ENCODE data around the gene ZDHHC7.

The ZDHHC7 gene

DNA sequence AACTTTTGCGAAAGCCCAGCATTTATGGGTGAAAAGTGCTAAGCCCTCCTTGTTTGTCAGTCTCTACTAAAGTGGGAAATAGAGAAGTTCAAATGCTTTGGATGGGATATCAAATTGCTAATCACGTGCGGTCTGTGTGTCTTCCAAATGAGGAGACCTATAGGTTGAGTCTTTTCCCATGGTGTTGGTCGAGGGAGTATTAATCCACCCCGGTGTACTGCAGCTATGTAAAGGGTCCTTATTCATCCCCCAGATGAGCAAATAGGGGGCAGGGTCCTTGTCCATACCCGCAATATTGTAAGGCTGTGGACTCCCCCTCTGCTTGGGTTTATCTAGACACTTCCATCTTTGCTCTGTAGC is 30.8 kb upstream of the ZDHHC7 start:
- Histone ChIP-seq H3K36me3 (ENCODE audit: insufficient read depth, low read length) (no peaks in the 10 kb centered on the region), H3K27ac (ENCODE audit: low read depth, low read length, poor library complexity, severe bottlenecking) (no peak overlapping the region), H3K9ac (ENCODE audit: low read length) (no peak overlapping the region), H3K4me2 (ENCODE audit: low read length) (no peak overlapping the region), H3K27me3 (ENCODE audit: insufficient read depth, low read length) (no peaks in the 10 kb centered on the region), H2AFZ (ENCODE audit: low read length) (no peak overlapping the region), H3F3A (ENCODE audit: insufficient read depth, low read length) (no peaks in the 10 kb centered on the region), H4K20me1 (ENCODE audit: insufficient read depth, low read length) (no peaks in the 10 kb centered on the region), H3K79me2 (ENCODE audit: insufficient read depth, low read length) (no peaks in the 10 kb centered on the region), H3K4me3 (ENCODE audit: low read depth, low read length, poor library complexity, severe bottlenecking) (no peak overlapping the region), H3K4me1 (ENCODE audit: insufficient read depth, low read length, severe bottlenecking) (no peaks in the 10 kb centered on the region), H3K9me3 (ENCODE audit: low read length) (no peaks in the 10 kb centered on the region), H3K9me2 (ENCODE audit: low read depth, low read length) (no peaks in the 10 kb centered on the region)
- TF ChIP-seq EZH2 (IDR thresholded peaks at IDR 0.05; ENCODE audit: borderline replicate concordance, low read length): no peak
- TF ChIP-seq, protein P1, sequence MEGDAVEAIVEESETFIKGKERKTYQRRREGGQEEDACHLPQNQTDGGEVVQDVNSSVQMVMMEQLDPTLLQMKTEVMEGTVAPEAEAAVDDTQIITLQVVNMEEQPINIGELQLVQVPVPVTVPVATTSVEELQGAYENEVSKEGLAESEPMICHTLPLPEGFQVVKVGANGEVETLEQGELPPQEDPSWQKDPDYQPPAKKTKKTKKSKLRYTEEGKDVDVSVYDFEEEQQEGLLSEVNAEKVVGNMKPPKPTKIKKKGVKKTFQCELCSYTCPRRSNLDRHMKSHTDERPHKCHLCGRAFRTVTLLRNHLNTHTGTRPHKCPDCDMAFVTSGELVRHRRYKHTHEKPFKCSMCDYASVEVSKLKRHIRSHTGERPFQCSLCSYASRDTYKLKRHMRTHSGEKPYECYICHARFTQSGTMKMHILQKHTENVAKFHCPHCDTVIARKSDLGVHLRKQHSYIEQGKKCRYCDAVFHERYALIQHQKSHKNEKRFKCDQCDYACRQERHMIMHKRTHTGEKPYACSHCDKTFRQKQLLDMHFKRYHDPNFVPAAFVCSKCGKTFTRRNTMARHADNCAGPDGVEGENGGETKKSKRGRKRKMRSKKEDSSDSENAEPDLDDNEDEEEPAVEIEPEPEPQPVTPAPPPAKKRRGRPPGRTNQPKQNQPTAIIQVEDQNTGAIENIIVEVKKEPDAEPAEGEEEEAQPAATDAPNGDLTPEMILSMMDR (IDR thresholded peaks at IDR 0.05; ENCODE audit: low read length): no peak

GRCh38 chr16:85041219-85042166 is 30.2 kb upstream of the ZDHHC7 start:
- no peak for TF ChIP-seq EZH2 (IDR thresholded peaks at IDR 0.05; ENCODE audit: borderline replicate concordance, low read length)
- TF ChIP-seq, protein P1 (IDR thresholded peaks at IDR 0.05; ENCODE audit: low read length): no peak
- no peaks in the 10 kb centered on the region for H3K36me3 ChIP-seq (ENCODE audit: insufficient read depth, low read length)
- H4K20me1 ChIP-seq (ENCODE audit: insufficient read depth, low read length): no peaks in the 10 kb centered on the region
- H3K27me3 ChIP-seq (ENCODE audit: insufficient read depth, low read length): no peaks in the 10 kb centered on the region
- H3K9ac ChIP-seq (ENCODE audit: low read length): no peak overlapping the region
- no peak overlapping the region for H3K27ac ChIP-seq (ENCODE audit: low read depth, low read length, poor library complexity, severe bottlenecking)
- H3K4me2 ChIP-seq (ENCODE audit: low read length): no peak overlapping the region
- no peaks in the 10 kb centered on the region for H3K9me3 ChIP-seq (ENCODE audit: low read length)
- no peaks in the 10 kb centered on the region for H3K4me1 ChIP-seq (ENCODE audit: insufficient read depth, low read length, severe bottlenecking)
- H3K4me3 ChIP-seq (ENCODE audit: low read depth, low read length, poor library complexity, severe bottlenecking): no peak overlapping the region
- H3K9me2 ChIP-seq (ENCODE audit: low read depth, low read length): no peaks in the 10 kb centered on the region
- no peak overlapping the region for H2AFZ ChIP-seq (ENCODE audit: low read length)
- H3F3A ChIP-seq (ENCODE audit: insufficient read depth, low read length): no peaks in the 10 kb centered on the region
- H3K79me2 ChIP-seq (ENCODE audit: insufficient read depth, low read length): no peaks in the 10 kb centered on the region

DNA sequence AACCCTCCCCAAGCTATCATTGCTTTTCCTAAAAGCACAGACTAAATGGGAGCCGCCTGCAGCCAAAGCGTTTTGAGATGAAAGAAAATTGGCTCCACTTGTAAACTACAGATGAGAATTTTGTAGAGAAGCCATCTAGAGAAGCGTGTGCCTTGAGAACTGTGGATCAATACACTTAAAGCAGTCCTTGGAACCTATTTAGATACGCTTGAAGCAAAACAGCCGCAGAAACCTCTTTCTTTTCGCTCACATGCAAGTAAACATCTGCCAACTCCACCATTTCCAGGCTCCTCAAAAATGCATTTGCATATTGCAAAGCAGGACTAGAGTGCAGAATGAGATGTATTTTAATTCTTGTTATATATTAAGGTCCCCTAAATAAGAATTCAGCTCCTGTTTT is 29.4 kb upstream of the ZDHHC7 start:
- Histone ChIP-seq H2AFZ (ENCODE audit: low read length) (no peak overlapping the region), H3K79me2 (ENCODE audit: insufficient read depth, low read length) (no peaks in the 10 kb centered on the region), H3K27ac (ENCODE audit: low read depth, low read length, poor library complexity, severe bottlenecking) (no peak overlapping the region), H3F3A (ENCODE audit: insufficient read depth, low read length) (no peaks in the 10 kb centered on the region), H3K4me3 (ENCODE audit: low read depth, low read length, poor library complexity, severe bottlenecking) (no peak overlapping the region), H3K9me2 (ENCODE audit: low read depth, low read length) (no peaks in the 10 kb centered on the region), H3K9ac (ENCODE audit: low read length) (no peak overlapping the region), H3K36me3 (ENCODE audit: insufficient read depth, low read length) (no peaks in the 10 kb centered on the region), H3K27me3 (ENCODE audit: insufficient read depth, low read length) (no peaks in the 10 kb centered on the region), H3K9me3 (ENCODE audit: low read length) (no peaks in the 10 kb centered on the region), H3K4me2 (ENCODE audit: low read length) (no peak overlapping the region), H3K4me1 (ENCODE audit: insufficient read depth, low read length, severe bottlenecking) (no peaks in the 10 kb centered on the region), H4K20me1 (ENCODE audit: insufficient read depth, low read length) (no peaks in the 10 kb centered on the region)
- TF ChIP-seq, protein P1 (IDR thresholded peaks at IDR 0.05; ENCODE audit: low read length): no peak
- no peak for TF ChIP-seq EZH2 (IDR thresholded peaks at IDR 0.05; ENCODE audit: borderline replicate concordance, low read length)

All from OCI-LY1 (cell line).